HepG2 (cell line): Measurements from ENCODE around the gene VPS54. TPM values are rescaled to one million over a fixed set of nuclear protein-coding genes. Genes with fewer than 3 reads are reported as not detected.
A peak's percentile ranks its signal among the peaks of the same experiment; 100 is the strongest.

Experiments used
- CHD4 ChIP-seq: fragments of 200-600 bp; sonication (generic); IDR thresholded peaks from 2 replicates; pipeline ENCODE4 v1.7.0; 2017; ENCODE audit warnings: mild to moderate bottlenecking, low read length, borderline replicate concordance
- CREB1 ChIP-seq, 2 experiments: fragments of 450-650 bp in 1 of 2; IDR thresholded peaks; 2 replicates each; pipeline ENCODE4 v1.6.1; 2016 to 2017; ENCODE audit warnings: control low read depth in 1 of 2, mild to moderate bottlenecking in 1 of 2, missing compliant biosample characterization in 1 of 2, missing genetic modification characterization in 1 of 2
- CREM ChIP-seq, 2 experiments: sonication (generic) in 1 of 2; formaldehyde crosslinking in 1 of 2; IDR thresholded peaks; 2 replicates each; pipeline versions ENCODE4 v1.4.0 to v1.6.1; 2016 to 2020; ENCODE audit warnings: antibody characterized with exemption in 1 of 2, mild to moderate bottlenecking in 1 of 2, missing genetic modification reagents in 1 of 2
- ELF3 ChIP-seq: IDR thresholded peaks from 2 replicates; pipeline ENCODE4 v1.6.1; 2016; ENCODE audit warnings: missing genetic modification reagents, missing compliant biosample characterization
- GMEB1 ChIP-seq: sonication (generic); formaldehyde crosslinking; IDR thresholded peaks from 2 replicates; pipeline ENCODE4 v1.5.1; 2020; ENCODE audit warnings: missing genetic modification reagents, mild to moderate bottlenecking, borderline replicate concordance
- KDM4B ChIP-seq: sonication (generic); formaldehyde crosslinking; IDR thresholded peaks from 2 replicates; pipeline ENCODE4 v1.4.0; 2020; ENCODE audit warnings: missing genetic modification reagents
- KLF6 ChIP-seq: IDR thresholded peaks from 2 replicates; pipeline ENCODE4 v1.8.0; 2016; ENCODE audit warnings: missing biosample characterization, missing genetic modification reagents
- MAF1 ChIP-seq: sonication (generic); formaldehyde crosslinking; IDR thresholded peaks from 2 replicates; pipeline ENCODE4 v1.5.0; 2020; ENCODE audit warnings: missing genetic modification reagents, borderline replicate concordance
- MAFG ChIP-seq: sonication (generic); formaldehyde crosslinking; IDR thresholded peaks from 2 replicates; pipeline ENCODE4 v1.5.1; 2020; ENCODE audit warnings: mild to moderate bottlenecking, missing genetic modification reagents
- SSRP1 ChIP-seq: IDR thresholded peaks from 2 replicates; pipeline ENCODE4 v1.6.1; 2016; ENCODE audit warnings: control low read depth
- TRIM22 ChIP-seq: fragments of 450-650 bp; IDR thresholded peaks from 2 replicates; pipeline ENCODE4 v1.6.1; 2017
- TRIM24 ChIP-seq: sonication (generic); formaldehyde crosslinking; IDR thresholded peaks from 2 replicates; pipeline ENCODE4 v1.8.0; 2022; ENCODE audit warnings: mild to moderate bottlenecking, missing genetic modification reagents
- ZNF12 ChIP-seq: sonication (generic); formaldehyde crosslinking; IDR thresholded peaks from 2 replicates; pipeline ENCODE4 v1.5.0; 2020; ENCODE audit warnings: missing genetic modification reagents
- ZNF33A ChIP-seq: sonication (generic); formaldehyde crosslinking; IDR thresholded peaks from 2 replicates; pipeline ENCODE4 v1.5.1; 2020; ENCODE audit warnings: missing genetic modification reagents, mild to moderate bottlenecking, moderate library complexity, borderline replicate concordance
- ZNF34 ChIP-seq: sonication (generic); formaldehyde crosslinking; IDR thresholded peaks from 2 replicates; pipeline ENCODE4 v1.4.0; 2020; ENCODE audit warnings: mild to moderate bottlenecking, missing genetic modification reagents, borderline replicate concordance
- polyA plus RNA-seq, 8 experiments: library from polyadenylated mRNA; depleted of rRNA in 3 of 8; stranded (reverse) in 7 of 8; unstranded in 1 of 8; fragments of >200 nt; fragmentation: Illumina TruSeq in 4 of 8; extraction: Trizol in 4 of 8; gene quantifications; 2 replicates each; pipeline versions ENCODE4 v1.2.1 to v1.2.3, GENCODE V29; 2011 to 2016; ENCODE audit warnings: low read depth in 4 of 8, missing spikeins in 1 of 8, mixed read lengths in 1 of 8; ENCODE audit not compliant: insufficient read depth in 1 of 8
- total RNA-seq, 5 experiments: library from RNA; depleted of rRNA; stranded (reverse); fragments of >200 nt; fragmentation: Illumina TruSeq; extraction: Trizol; gene quantifications; 2 replicates each; pipeline ENCODE4 v1.2.3, GENCODE V29; 2016; ENCODE audit warnings: low read depth in 1 of 5
- TF ChIP-seq, protein P1 (sequence below), 2 experiments: sonication (generic) in 1 of 2; formaldehyde crosslinking in 1 of 2; IDR thresholded peaks; 2 replicates each; pipeline versions ENCODE4 v1.4.0 to v1.6.1; 2018 to 2020; ENCODE audit warnings: missing genetic modification reagents in 2 of 2, borderline replicate concordance in 1 of 2, low read depth in 1 of 2, mild to moderate bottlenecking in 1 of 2, missing biosample characterization in 1 of 2
- TF ChIP-seq, protein P2 (sequence below): sonication (generic); formaldehyde crosslinking; IDR thresholded peaks from 2 replicates; pipeline ENCODE4 v1.8.0; 2022; ENCODE audit warnings: mild to moderate bottlenecking, missing genetic modification reagents, moderate library complexity

Gene VPS54
- total and polyA plus RNA-seq, 2 of the 13 experiments (the other 11 are each of a cell fraction or from before 2014, with no cell fraction given): 64.7 to 77.5 TPM

- TF ChIP-seq TRIM22 (no peak), GMEB1 (CRISPR knock-in tag) (peak; percentile 22; the same call in 1 of the 2 replicates), KDM4B (CRISPR knock-in tag) (no peak), MAF1 (CRISPR knock-in tag) (no peak), KLF6 (CRISPR knock-in tag) (peak; percentile 86), ZNF12 (CRISPR knock-in tag) (0 out of 2 replicates have a peak, but pooled peaks have one; percentile 40), CREB1 (IDR thresholded peaks at IDR 0.05) (no peak), CREB1 (CRISPR knock-in tag; IDR thresholded peaks at IDR 0.05) (peak; percentile 42; the same call in 1 of the 2 replicates), MAFG (CRISPR knock-in tag) (no peak), TRIM24 (CRISPR knock-in tag) (no peak), ELF3 (CRISPR knock-in tag) (peak; percentile 36; the same call in 1 of the 2 replicates), ZNF34 (CRISPR knock-in tag) (0 out of 2 replicates have a peak, but pooled peaks have one; percentile 43), SSRP1 (CRISPR knock-in tag) (no peak), CREM (IDR thresholded peaks at IDR 0.05) (peak; percentile 25; the same call in 1 of the 2 replicates), CREM (CRISPR knock-in tag; IDR thresholded peaks at IDR 0.05) (no peak), CHD4 (no peak), ZNF33A (CRISPR knock-in tag) (no peak)
- TF ChIP-seq, protein P1, sequence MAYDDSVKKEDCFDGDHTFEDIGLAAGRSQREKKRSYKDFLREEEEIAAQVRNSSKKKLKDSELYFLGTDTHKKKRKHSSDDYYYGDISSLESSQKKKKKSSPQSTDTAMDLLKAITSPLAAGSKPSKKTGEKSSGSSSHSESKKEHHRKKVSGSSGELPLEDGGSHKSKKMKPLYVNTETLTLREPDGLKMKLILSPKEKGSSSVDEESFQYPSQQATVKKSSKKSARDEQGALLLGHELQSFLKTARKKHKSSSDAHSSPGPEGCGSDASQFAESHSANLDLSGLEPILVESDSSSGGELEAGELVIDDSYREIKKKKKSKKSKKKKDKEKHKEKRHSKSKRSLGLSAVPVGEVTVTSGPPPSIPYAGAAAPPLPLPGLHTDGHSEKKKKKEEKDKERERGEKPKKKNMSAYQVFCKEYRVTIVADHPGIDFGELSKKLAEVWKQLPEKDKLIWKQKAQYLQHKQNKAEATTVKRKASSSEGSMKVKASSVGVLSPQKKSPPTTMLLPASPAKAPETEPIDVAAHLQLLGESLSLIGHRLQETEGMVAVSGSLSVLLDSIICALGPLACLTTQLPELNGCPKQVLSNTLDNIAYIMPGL (CRISPR knock-in tag; IDR thresholded peaks at IDR 0.05; ENCODE audit: borderline replicate concordance in 1 of 2, low read depth in 1 of 2): peak; percentile 58 to 76; a peak in 3 of 4 replicates
- TF ChIP-seq, protein P2, sequence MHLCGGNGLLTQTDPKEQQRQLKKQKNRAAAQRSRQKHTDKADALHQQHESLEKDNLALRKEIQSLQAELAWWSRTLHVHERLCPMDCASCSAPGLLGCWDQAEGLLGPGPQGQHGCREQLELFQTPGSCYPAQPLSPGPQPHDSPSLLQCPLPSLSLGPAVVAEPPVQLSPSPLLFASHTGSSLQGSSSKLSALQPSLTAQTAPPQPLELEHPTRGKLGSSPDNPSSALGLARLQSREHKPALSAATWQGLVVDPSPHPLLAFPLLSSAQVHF (CRISPR knock-in tag): no peak
These were observed at the start of gene VPS54 (continued) for GRCh38 chr2:64019083-64019974.
